ENCODE measurements around the gene EFTUD2.

DNA sequence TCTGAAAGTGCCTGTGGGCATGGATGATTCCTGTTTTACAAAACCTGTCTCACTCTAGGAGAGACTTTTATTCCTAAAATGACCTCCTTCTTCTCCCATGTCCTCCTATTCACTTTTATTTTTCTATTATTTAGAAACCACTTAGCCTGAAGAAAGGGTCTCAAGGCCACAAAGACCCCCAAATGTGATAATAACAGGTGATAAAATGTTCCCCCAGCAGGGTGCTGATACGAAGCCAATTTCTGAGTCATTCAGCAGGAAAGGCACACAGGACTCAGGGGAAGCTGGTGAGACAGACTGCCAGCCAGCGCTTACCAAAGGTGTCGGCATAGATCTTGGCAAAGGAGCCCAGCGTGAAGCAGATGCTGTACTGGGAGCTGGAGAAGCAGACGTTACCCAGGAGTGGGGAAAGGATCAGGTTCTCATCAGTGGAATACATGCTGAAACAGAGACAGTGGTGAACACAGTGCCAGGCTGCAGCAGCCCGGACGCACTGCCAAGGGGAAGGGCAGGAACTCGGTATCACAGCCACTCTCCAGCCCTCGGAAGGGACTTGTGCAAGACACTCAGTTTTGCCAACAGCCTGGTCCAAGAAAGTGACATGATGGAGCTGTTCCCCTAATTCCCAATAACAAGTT lies 27.0 kb downstream of the EFTUD2 start:
- TF ChIP-seq, protein P1, sequence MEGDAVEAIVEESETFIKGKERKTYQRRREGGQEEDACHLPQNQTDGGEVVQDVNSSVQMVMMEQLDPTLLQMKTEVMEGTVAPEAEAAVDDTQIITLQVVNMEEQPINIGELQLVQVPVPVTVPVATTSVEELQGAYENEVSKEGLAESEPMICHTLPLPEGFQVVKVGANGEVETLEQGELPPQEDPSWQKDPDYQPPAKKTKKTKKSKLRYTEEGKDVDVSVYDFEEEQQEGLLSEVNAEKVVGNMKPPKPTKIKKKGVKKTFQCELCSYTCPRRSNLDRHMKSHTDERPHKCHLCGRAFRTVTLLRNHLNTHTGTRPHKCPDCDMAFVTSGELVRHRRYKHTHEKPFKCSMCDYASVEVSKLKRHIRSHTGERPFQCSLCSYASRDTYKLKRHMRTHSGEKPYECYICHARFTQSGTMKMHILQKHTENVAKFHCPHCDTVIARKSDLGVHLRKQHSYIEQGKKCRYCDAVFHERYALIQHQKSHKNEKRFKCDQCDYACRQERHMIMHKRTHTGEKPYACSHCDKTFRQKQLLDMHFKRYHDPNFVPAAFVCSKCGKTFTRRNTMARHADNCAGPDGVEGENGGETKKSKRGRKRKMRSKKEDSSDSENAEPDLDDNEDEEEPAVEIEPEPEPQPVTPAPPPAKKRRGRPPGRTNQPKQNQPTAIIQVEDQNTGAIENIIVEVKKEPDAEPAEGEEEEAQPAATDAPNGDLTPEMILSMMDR (IDR thresholded peaks at IDR 0.05; ENCODE audit: poor library complexity): no peak
- TF ChIP-seq EZH2 (IDR thresholded peaks at IDR 0.05; ENCODE audit: borderline replicate concordance) (no peak), EZH2phosphoT487 (IDR thresholded peaks at IDR 0.05; ENCODE audit: low read depth, severe bottlenecking, unreplicated experiment) (no peak)

Data from hepatocyte (in vitro differentiated cells).